OCI-LY7 (cell line): ENCODE results near the gene MSLN.

Source experiments
- CTCF ChIP-seq: fragments of 200-600 bp; sonication (generic); conservative IDR thresholded peaks from 2 replicates; pipeline ENCODE4 v1.5.1; 2014; ENCODE audit warnings: mild to moderate bottlenecking, antibody characterized with exemption, low read length, moderate library complexity, mixed read lengths
- EZH2phosphoT487 ChIP-seq: fragments of 200-600 bp; sonication (generic); IDR thresholded peaks from 2 replicates; pipeline ENCODE4 v1.6.1; 2018; ENCODE audit warnings: low read depth, borderline replicate concordance, mild to moderate bottlenecking, mixed run types, antibody characterized with exemption, low read length, moderate library complexity, mixed read lengths

- TF ChIP-seq CTCF (no peak), EZH2phosphoT487 (no peak)
Observed at GRCh38 chr16:760545-761343, at the start of gene MSLN.
